HepG2 (cell line): Measurements from ENCODE around the gene SNHG17. TPM values are rescaled to one million over a fixed set of nuclear protein-coding genes. Genes with fewer than 3 reads are reported as not detected.

ENCODE experiments used
- AHR ChIP-seq: IDR thresholded peaks from 2 replicates; pipeline ENCODE4 v1.6.1; 2018; ENCODE audit warnings: missing genetic modification reagents, missing compliant biosample characterization
- ATF1 ChIP-seq: IDR thresholded peaks from 2 replicates; pipeline ENCODE4 v1.6.1; 2016; ENCODE audit warnings: mild to moderate bottlenecking, control low read depth
- CENPT ChIP-seq: sonication (generic); formaldehyde crosslinking; IDR thresholded peaks from 2 replicates; pipeline ENCODE4 v1.8.0; 2022; ENCODE audit warnings: low read depth, mild to moderate bottlenecking, moderate library complexity, missing genetic modification reagents
- FOXJ3 ChIP-seq: sonication (generic); formaldehyde crosslinking; IDR thresholded peaks from 2 replicates; pipeline ENCODE4 v1.4.0; 2020; ENCODE audit warnings: missing genetic modification reagents, mild to moderate bottlenecking, borderline replicate concordance
- MEF2D ChIP-seq: sonication (generic); formaldehyde crosslinking; IDR thresholded peaks from 2 replicates; pipeline ENCODE4 v1.5.1; 2020; ENCODE audit warnings: mild to moderate bottlenecking, missing genetic modification reagents
- PBX2 ChIP-seq: IDR thresholded peaks from 2 replicates; pipeline ENCODE4 v1.6.1; 2016; ENCODE audit warnings: control low read depth
- PTBP1 ChIP-seq: fragments of 200-400 bp; formaldehyde crosslinking; IDR thresholded peaks from 2 replicates; pipeline ENCODE4 v1.6.1; 2018; ENCODE audit warnings: low read length, low read depth; ENCODE audit not compliant: poor library complexity, severe bottlenecking
- U2AF2 ChIP-seq: fragments of 200-400 bp; formaldehyde crosslinking; IDR thresholded peaks from 2 replicates; pipeline ENCODE4 v1.6.1; 2017; ENCODE audit warnings: low read depth, mild to moderate bottlenecking, low read length
- ZBTB40 ChIP-seq, 2 experiments: fragments of 450-650 bp in 1 of 2; sonication (generic) in 1 of 2; formaldehyde crosslinking in 1 of 2; IDR thresholded peaks; 2 replicates each; pipeline versions ENCODE4 v1.6.1 to v1.8.0; 2016 to 2022; ENCODE audit warnings: antibody characterized with exemption in 1 of 2, mild to moderate bottlenecking in 1 of 2, missing genetic modification reagents in 1 of 2
- ZBTB8A ChIP-seq: sonication (generic); formaldehyde crosslinking; IDR thresholded peaks from 2 replicates; pipeline ENCODE4 v1.4.0; 2020; ENCODE audit warnings: mild to moderate bottlenecking, low read depth, missing genetic modification reagents, borderline replicate concordance
- ZNF230 ChIP-seq: sonication (generic); formaldehyde crosslinking; IDR thresholded peaks from 2 replicates; pipeline ENCODE4 v1.4.0; 2020; ENCODE audit warnings: mild to moderate bottlenecking, missing genetic modification reagents
- ZNF292 ChIP-seq: sonication (generic); formaldehyde crosslinking; IDR thresholded peaks from 2 replicates; pipeline ENCODE4 v1.8.1; 2022; ENCODE audit warnings: mild to moderate bottlenecking, low read depth, missing genetic modification reagents, borderline replicate concordance
- ZNF30 ChIP-seq: sonication (generic); formaldehyde crosslinking; IDR thresholded peaks from 2 replicates; pipeline ENCODE4 v1.5.0; 2020; ENCODE audit warnings: mild to moderate bottlenecking, missing genetic modification reagents
- ZNF660 ChIP-seq: sonication (generic); formaldehyde crosslinking; IDR thresholded peaks from 2 replicates; pipeline ENCODE4 v1.5.1; 2020; ENCODE audit warnings: mild to moderate bottlenecking, low read depth, missing genetic modification reagents, borderline replicate concordance
- ZSCAN29 ChIP-seq: sonication (generic); formaldehyde crosslinking; conservative IDR thresholded peaks from 2 replicates; pipeline ENCODE4 v1.4.0; 2020; ENCODE audit warnings: mild to moderate bottlenecking, missing genetic modification reagents
- polyA plus RNA-seq, 8 experiments: library from polyadenylated mRNA; depleted of rRNA in 3 of 8; stranded (reverse) in 7 of 8; unstranded in 1 of 8; fragments of >200 nt; fragmentation: Illumina TruSeq in 4 of 8; extraction: Trizol in 4 of 8; gene quantifications; 2 replicates each; pipeline versions ENCODE4 v1.2.1 to v1.2.3, GENCODE V29; 2011 to 2016; ENCODE audit warnings: low read depth in 4 of 8, missing spikeins in 1 of 8, mixed read lengths in 1 of 8; ENCODE audit not compliant: insufficient read depth in 1 of 8
- total RNA-seq, 5 experiments: library from RNA; depleted of rRNA; stranded (reverse); fragments of >200 nt; fragmentation: Illumina TruSeq; extraction: Trizol; gene quantifications; 2 replicates each; pipeline ENCODE4 v1.2.3, GENCODE V29; 2016; ENCODE audit warnings: low read depth in 1 of 5

Gene SNHG17
- total and polyA plus RNA-seq, 2 of the 13 experiments (the other 11 are each of a cell fraction or from before 2014, with no cell fraction given) = 26.2 to 41.2 TPM

- TF ChIP-seq PBX2 (CRISPR knock-in tag) (no peak), ZNF30 (CRISPR knock-in tag) (peak; percentile 84), U2AF2 (0 out of 2 replicates have a peak, but pooled peaks have one; percentile 20), ZNF292 (CRISPR knock-in tag) (peak; percentile 53), FOXJ3 (CRISPR knock-in tag) (peak; percentile 65; the same call in 1 of the 2 replicates), ZBTB40 (IDR thresholded peaks at IDR 0.05) (peak; percentile 55), ZBTB40 (CRISPR knock-in tag; IDR thresholded peaks at IDR 0.05) (peak; percentile 96), AHR (peak; percentile 85), ZBTB8A (CRISPR knock-in tag) (no peak), ZNF660 (CRISPR knock-in tag) (peak; percentile 86; the same call in 1 of the 2 replicates), ZSCAN29 (CRISPR knock-in tag) (peak; percentile 59), ZNF230 (peak; percentile 96), MEF2D (peak; percentile 92), CENPT (0 out of 2 replicates have a peak, but pooled peaks have one; percentile 74), ATF1 (peak; percentile 82), PTBP1 (peak; percentile 82)
Observed at GRCh38 chr20:38446441-38447209, 11.5 kb upstream of the SNHG17 start (continued).
